GM12878 (cell line): ENCODE data around the gene FAM167B. TPM values are rescaled to one million over a fixed set of nuclear protein-coding genes. Genes with fewer than 3 reads are reported as not detected.

Experiments
- ATAC-seq: fragments of 200-7000 bp; cut with Tn5 transposase; 3 replicates; pipeline ENCODE4 v1.9.1; 2020; ENCODE audit warnings: mild to moderate bottlenecking, moderate library complexity
- BruUV-seq: library from RNA; stranded (reverse); fragments of 400-500 nt; replicated peaks from 2 replicates; lab custom pipeline; 2021; lab: Mats Ljungman, UMichigan
- CTCF ChIA-PET: fragments of 300-600 bp; sonication (Branson Sonifier 250); formaldehyde crosslinking; extraction: SDS; loops from one replicate; lab custom pipeline; 2021; ENCODE audit warnings: inconsistent platforms; lab: Yijun Ruan, JAX
- POLR2A ChIA-PET: fragments of 350-600 bp; formaldehyde crosslinking; extraction: SDS; loops from one replicate; lab custom pipeline; 2021; ENCODE audit warnings: inconsistent platforms; lab: Charles Lee
- RAD21 ChIA-PET: fragments of 300-600 bp; sonication (Branson Sonifier 250); formaldehyde crosslinking; loops from one replicate; lab custom pipeline; 2023; ENCODE audit warnings: antibody characterized with exemption; ENCODE audit not compliant: unreplicated experiment; lab: Charles Lee
- SMC1A ChIA-PET: fragments of 300-600 bp; sonication (Branson Sonifier 250); formaldehyde crosslinking; loops from one replicate; lab custom pipeline; 2023; ENCODE audit not compliant: unreplicated experiment, uncharacterized antibody; lab: Charles Lee
- DNase-seq: peaks from one replicate; pipeline ENCODE4 v3.0.0-alpha.2; 2011; ENCODE audit warnings: low read depth, low spot score
- FAIRE-seq: peaks from 3 replicates; lab custom pipeline; 2011; peaks lifted over from hg19 to GRCh38; lab: Jason Lieb, UNC
- H2AFZ ChIP-seq: 2 replicates; pipeline ENCODE4 v1.6.0; 2011; ENCODE audit warnings: low read depth, low read length, control low read depth; ENCODE audit not compliant: control insufficient read depth
- H3K27ac ChIP-seq: 2 replicates; pipeline ENCODE4 v1.5.1; 2011; ENCODE audit warnings: control low read depth; ENCODE audit not compliant: control insufficient read depth, insufficient read depth
- H3K27me3 ChIP-seq, 2 experiments: replicated peaks in 1 of 2; 2 replicates each; pipeline versions ENCODE4 v1.6.0 to v1.6.1; 2011; ENCODE audit warnings: low read length in 1 of 2; ENCODE audit not compliant: control insufficient read depth in 2 of 2, insufficient read depth in 2 of 2
- H3K36me3 ChIP-seq, 2 experiments: 2 replicates each; pipeline ENCODE4 v1.5.1; 2011; ENCODE audit warnings: low read length in 1 of 2; ENCODE audit not compliant: control insufficient read depth in 2 of 2, insufficient read depth in 2 of 2
- H3K4me1 ChIP-seq: 2 replicates; pipeline ENCODE4 v1.6.1; 2011; ENCODE audit warnings: mild to moderate bottlenecking, low read length, moderate library complexity, mixed read lengths; ENCODE audit not compliant: control insufficient read depth, insufficient read depth
- H3K4me2 ChIP-seq: 2 replicates; pipeline ENCODE4 v1.6.0; 2011; ENCODE audit warnings: control low read depth; ENCODE audit not compliant: control insufficient read depth, insufficient read depth
- H3K4me3 ChIP-seq: fragments of 200-600 bp; sonication (generic); 2 replicates; pipeline ENCODE4 v1.5.1; 2016
- H3K79me2 ChIP-seq: 2 replicates; pipeline ENCODE4 v1.6.0; 2011; ENCODE audit warnings: low read length; ENCODE audit not compliant: control insufficient read depth, insufficient read depth
- H3K9ac ChIP-seq: 2 replicates; pipeline ENCODE4 v1.8.0; 2011; ENCODE audit warnings: low read length, control low read depth, mixed read lengths; ENCODE audit not compliant: control insufficient read depth, insufficient read depth
- H3K9me3 ChIP-seq: replicated peaks from 3 replicates; pipeline ENCODE4 v1.5.1; 2011; ENCODE audit warnings: mild to moderate bottlenecking, low read length; ENCODE audit not compliant: control insufficient read depth, insufficient read depth
- H4K20me1 ChIP-seq: 2 replicates; pipeline ENCODE4 v1.6.0; 2011; ENCODE audit not compliant: control insufficient read depth, insufficient read depth
- CHD1 ChIP-seq: IDR thresholded peaks from 2 replicates; pipeline ENCODE4 v1.6.1; 2012; ENCODE audit warnings: low read depth, low read length, improper control_type of control experiment
- CTCF ChIP-seq, 3 experiments: IDR thresholded peaks in 2 of 3; conservative IDR thresholded peaks in 1 of 3; 2 replicates each; pipeline ENCODE4 v1.5.1; 2011; ENCODE audit warnings: low read depth in 3 of 3, low read length in 3 of 3, mild to moderate bottlenecking in 3 of 3, control low read depth in 2 of 3, moderate library complexity in 2 of 3, inconsistent platforms in 1 of 3, mixed read lengths in 1 of 3; ENCODE audit not compliant: control insufficient read depth in 2 of 3, insufficient read depth in 1 of 3; ENCODE audit errors: extremely low read depth in 1 of 3
- FOXM1 ChIP-seq: IDR thresholded peaks from 2 replicates; pipeline ENCODE4 v1.6.1; 2012; ENCODE audit warnings: low read depth, mild to moderate bottlenecking, inconsistent platforms, low read length, moderate library complexity
- LARP7 ChIP-seq: fragments of 450-650 bp; IDR thresholded peaks from 2 replicates; pipeline ENCODE4 v1.6.1; 2017; ENCODE audit warnings: mild to moderate bottlenecking
- PKNOX1 ChIP-seq: fragments of 450-650 bp; IDR thresholded peaks from 2 replicates; pipeline ENCODE4 v1.6.1; 2016; ENCODE audit warnings: mild to moderate bottlenecking
- YY1 ChIP-seq: IDR thresholded peaks from 2 replicates; pipeline ENCODE4 v1.6.1; 2011; ENCODE audit warnings: low read depth, mild to moderate bottlenecking, low read length
- WGBS: methylation state at CpG from one replicate; pipeline ENCODE4 v1.1.6; 2016; ENCODE audit warnings: low lambda C conversion rate; ENCODE audit not compliant: insufficient replicate concordance, insufficient coverage; ENCODE audit errors: missing lambda C conversion rate; 5-methylcytosine and 5-hydroxymethylcytosine counted together
- in situ Hi-C: fragments of 300-500 bp; cut with MboI; formaldehyde crosslinking; loops from 9 replicates; pipeline ENCODE4 v1.14.3; 2018; ENCODE audit warnings: mixed read lengths
- intact Hi-C: fragments of 100-400 bp; cut with micrococcal nuclease; formaldehyde crosslinking; loops from one replicate; pipeline ENCODE4 v1.14.2; 2022; ENCODE audit not compliant: unreplicated experiment
- polyA plus RNA-seq, 11 experiments: library from polyadenylated mRNA; depleted of rRNA in 4 of 11; unstranded in 6 of 11; stranded (reverse) in 5 of 11; fragments of >200 nt; fragmentation: Nextera tagmentation in 4 of 11; fragmentation: Illumina TruSeq in 1 of 11; extraction: Ambion mirVana in 4 of 11; extraction: Trizol in 1 of 11; gene quantifications; 1 replicate in 1 of 11; 2 replicates in 10 of 11; pipeline versions ENCODE4 v1.2.1 to v1.2.3, GENCODE V29; 2011 to 2016; ENCODE audit warnings: inconsistent platforms in 2 of 11, missing spikeins in 2 of 11, low read depth in 1 of 11
- total RNA-seq, 4 experiments: library from RNA; depleted of rRNA in 3 of 4; stranded (reverse); fragments of >200 nt in 3 of 4; fragmentation: Illumina TruSeq in 1 of 4; extraction: Trizol in 1 of 4; gene quantifications; 2 replicates each; pipeline versions ENCODE4 v1.2.1 to v1.2.3, GENCODE V29; 2013 to 2021

FAM167B gene
- total and polyA plus RNA-seq, 10 of the 15 experiments (the other 5 are each of a cell fraction or from before 2014, with no cell fraction given) = 0.07 to 1.2 (median 0.36) TPM; not detected in 2

GRCh38 chr1:32286763-32287162 is 39.7 kb downstream of the FAM167B start:
- H3K4me3 ChIP-seq = no peak overlapping the region
- no peak for FAIRE-seq

More at GRCh38 chr1:32286763-32287162, 39.7 kb downstream of the FAM167B start:
- intact Hi-C loops (no loop called here), in situ Hi-C loops (no loop called here)
- ChIA-PET POLR2A (no interaction called here), RAD21 (interaction anchor here (0.6 kb wide), 1 partner anchor 25 kb away, joined by 4 read pairs; no protein-coding TSS in a partner anchor), CTCF (interaction anchor here (1.4 to 3.3 kb wide), 2 partner anchors 31 to 38 kb away, joined by 3 to 14 read pairs; no protein-coding TSS in a partner anchor), SMC1A (interaction anchor here (0.7 kb wide), 1 partner anchor 174 kb away, joined by 4 read pairs; no protein-coding TSS in a partner anchor)
- Histone ChIP-seq H3K4me2 (no peak overlapping the region), H3K27ac (no peak overlapping the region), H4K20me1 (no peaks in the 10 kb centered on the region), H3K9me3 (no peaks in the 10 kb centered on the region), H3K9ac (no peak overlapping the region), H3K36me3 (peaks cover 0 to 10% of the 10 kb centered on the region in 2 experiments; a peak in 2 of 4 replicates), H2AFZ (no peak overlapping the region), H3K27me3 (no peaks in the 10 kb centered on the region), H3K79me2 (peaks cover 2% of the 10 kb centered on the region; the same call in 1 of the 2 replicates), H3K4me1 (0 out of 2 replicates have a peak, but pooled peaks cover 3% of the 10 kb centered on the region)
- ATAC-seq (no peak), DNase-seq (no peak)
- no TSS peak for BruUV-seq
- 89% methylated on average over 4 of the region's 4 CpGs for WGBS
- TF ChIP-seq LARP7 (no peak), PKNOX1 (no peak), FOXM1 (no peak), CHD1 (no peak), YY1 (no peak), CTCF (IDR thresholded peaks at IDR 0.05 in 2 of 3, conservative IDR thresholded peaks at IDR 0.05 in 1 of 3; ENCODE audit: control insufficient read depth in 2 of 3, extremely low read depth in 1 of 3, insufficient read depth in 1 of 3, low read depth in 3 of 3, low read length in 3 of 3) (no peak)
